T follicular helper cell (primary cell): ENCODE results near the gene FAM20A.

Source experiments
- DNase-seq: peaks from one replicate; pipeline ENCODE4 v3.0.0-alpha.2; 2020; ENCODE audit warnings: low read depth

Gene FAM20A

GRCh38 chr17:68565661-68566441 is 35.3 kb downstream of the FAM20A start:
- no peak for DNase-seq

GRCh38 chr17:68564415-68565111 is 36.6 kb downstream of the FAM20A start:
- no peak for DNase-seq

- no peak for DNase-seq
Measured at GRCh38 chr17:68562736-68563135, 38.4 kb downstream of the FAM20A start.

- no peak for DNase-seq
Measured at GRCh38 chr17:68560966-68561720, 40.0 kb downstream of the FAM20A start.

- no peak for DNase-seq
Measured at GRCh38 chr17:68559316-68559715, 41.9 kb downstream of the FAM20A start.

- no peak for DNase-seq
Measured at GRCh38 chr17:68556551-68556950, 44.6 kb downstream of the FAM20A start.

GRCh38 chr17:68544111-68544915 is 56.9 kb downstream of the FAM20A start:
- no peak for DNase-seq

GRCh38 chr17:68542698-68543463 is 58.3 kb downstream of the FAM20A start:
- no peak for DNase-seq

- no peak for DNase-seq
Measured at GRCh38 chr17:68541816-68542215, 59.4 kb downstream of the FAM20A start.

- no peak for DNase-seq
Measured at GRCh38 chr17:68540981-68541380, 60.2 kb downstream of the FAM20A start.

GRCh38 chr17:68539548-68540467 is 61.4 kb downstream of the FAM20A start:
- DNase-seq = no peak

- DNase-seq = no peak
Measured at GRCh38 chr17:68535922-68536321, 65.2 kb downstream of the FAM20A start.

- no peak for DNase-seq
Measured at GRCh38 chr17:68534695-68535088, 66.5 kb downstream of the FAM20A start.

GRCh38 chr17:68533887-68534694 is 67.1 kb downstream of the FAM20A start:
- no peak for DNase-seq

GRCh38 chr17:68532826-68533225 is 68.3 kb downstream of the FAM20A start:
- no peak for DNase-seq

GRCh38 chr17:68531252-68531651 is 69.9 kb downstream of the FAM20A start:
- DNase-seq = no peak

- no peak for DNase-seq
Measured at GRCh38 chr17:68527314-68527713, 73.9 kb downstream of the FAM20A start.

GRCh38 chr17:68526548-68526947 is 74.6 kb downstream of the FAM20A start:
- DNase-seq = no peak

- DNase-seq = no peak
Measured at GRCh38 chr17:68522266-68522665, 78.9 kb downstream of the FAM20A start.
